SK-N-SH (cell line): ENCODE results near the gene ZNF134. TPM values are rescaled to one million over a fixed set of nuclear protein-coding genes. Genes with fewer than 3 reads are reported as not detected.

Experiments used
- CTCF ChIA-PET: fragments of 300-600, 350-600 bp; formaldehyde crosslinking; extraction: SDS; loops from one replicate; lab custom pipeline; 2021; lab: Yijun Ruan, JAX
- POLR2A ChIA-PET: fragments of 350-600 bp; sonication (Branson Sonifier 250); formaldehyde crosslinking; extraction: SDS; loops from one replicate; lab custom pipeline; 2020; ENCODE audit warnings: antibody characterized with exemption, inconsistent platforms; lab: Yijun Ruan, JAX
- DNase-seq: peaks from one replicate; pipeline ENCODE4 v3.0.0; 2012
- H2AFZ ChIP-seq: fragments of 200-600 bp; sonication (generic); 2 replicates; pipeline ENCODE4 v1.8.1; 2016; ENCODE audit warnings: antibody characterized with exemption, mild to moderate bottlenecking, low read depth
- H3F3A ChIP-seq: fragments of 200-600 bp; sonication (generic); replicated peaks from 2 replicates; pipeline ENCODE3; 2016; ENCODE audit warnings: antibody characterized with exemption, mild to moderate bottlenecking; ENCODE audit not compliant: insufficient read depth
- H3K27ac ChIP-seq, 2 experiments: fragments of 200-500 bp in 1 of 2; fragments of 200-600 bp in 1 of 2; sonication (Bioruptor generic) in 1 of 2; sonication (generic), shearing (Covaris generic) in 1 of 2; 2 replicates each; pipeline versions ENCODE4 v1.5.1 to v1.6.1; 2014 to 2016; ENCODE audit warnings: low read depth in 2 of 2, inconsistent platforms in 1 of 2, low read length in 1 of 2, mild to moderate bottlenecking in 1 of 2, mixed read lengths in 1 of 2
- H3K27me3 ChIP-seq: fragments of 200-600 bp; sonication (generic), shearing (Covaris generic); 2 replicates; pipeline ENCODE4 v1.6.1; 2016; ENCODE audit warnings: mixed run types; ENCODE audit not compliant: insufficient read depth
- H3K36me3 ChIP-seq, 2 experiments: fragments of 200-500 bp in 1 of 2; fragments of 200-600 bp in 1 of 2; sonication (Bioruptor generic) in 1 of 2; sonication (generic) in 1 of 2; replicated peaks in 1 of 2; 2 replicates each; pipeline versions ENCODE3 to v1.5.1; 2014 to 2016; ENCODE audit warnings: low read length in 1 of 2, mild to moderate bottlenecking in 1 of 2; ENCODE audit not compliant: insufficient read depth in 2 of 2, control insufficient read depth in 1 of 2
- H3K4me1 ChIP-seq, 2 experiments: fragments of 200-500 bp in 1 of 2; fragments of 200-600 bp in 1 of 2; sonication (Bioruptor generic) in 1 of 2; sonication (generic), shearing (Covaris generic) in 1 of 2; 2 replicates each; pipeline versions ENCODE4 v1.5.1 to v1.6.1; 2014 to 2016; ENCODE audit warnings: low read depth in 1 of 2, low read length in 1 of 2, mixed run types in 1 of 2; ENCODE audit not compliant: insufficient read depth in 2 of 2, control insufficient read depth in 1 of 2
- H3K4me2 ChIP-seq: fragments of 200-600 bp; sonication (generic), shearing (Covaris generic); 2 replicates; pipeline ENCODE4 v1.6.1; 2017; ENCODE audit warnings: mixed run types
- H3K4me3 ChIP-seq, 2 experiments: fragments of 200-500 bp in 1 of 2; fragments of 200-600 bp in 1 of 2; sonication (Bioruptor generic) in 1 of 2; sonication (generic), shearing (Covaris generic) in 1 of 2; 2 replicates each; pipeline versions ENCODE4 v1.5.1 to v1.8.1; 2014 to 2016; ENCODE audit warnings: low read depth in 2 of 2, inconsistent platforms in 1 of 2, low read length in 1 of 2, mild to moderate bottlenecking in 1 of 2, mixed read lengths in 1 of 2, moderate library complexity in 1 of 2
- H3K79me2 ChIP-seq: fragments of 200-600 bp; sonication (generic); 2 replicates; pipeline ENCODE4 v1.8.1; 2017; ENCODE audit warnings: mild to moderate bottlenecking; ENCODE audit not compliant: insufficient read depth
- H3K9ac ChIP-seq: fragments of 200-600 bp; sonication (generic); 2 replicates; pipeline ENCODE4 v1.6.1; 2017; ENCODE audit warnings: mixed run types
- H3K9me2 ChIP-seq: fragments of 200-600 bp; sonication (generic); 2 replicates; pipeline ENCODE4 v1.6.1; 2017; ENCODE audit warnings: mixed run types
- H3K9me3 ChIP-seq: fragments of 200-600 bp; sonication (generic); 2 replicates; pipeline ENCODE4 v1.6.1; 2017; ENCODE audit warnings: mixed run types, mild to moderate bottlenecking, moderate library complexity
- H4K20me1 ChIP-seq: fragments of 200-600 bp; sonication (generic); 2 replicates; pipeline ENCODE4 v1.6.1; 2017; ENCODE audit warnings: mild to moderate bottlenecking, mixed run types; ENCODE audit not compliant: insufficient read depth
- CHD2 ChIP-seq: fragments of 150-350 bp; IDR thresholded peaks from 2 replicates; pipeline ENCODE4 v1.6.1; 2018; ENCODE audit warnings: low read length; ENCODE audit not compliant: partially characterized antibody
- EP300 ChIP-seq, 2 experiments: IDR thresholded peaks; 2 replicates each; pipeline versions ENCODE4 v1.4.0 to v1.6.1; 2012; ENCODE audit warnings: borderline replicate concordance in 1 of 2, low read depth in 1 of 2, low read length in 1 of 2
- FOSL2 ChIP-seq: IDR thresholded peaks from 2 replicates; pipeline ENCODE4 v1.4.0; 2012; ENCODE audit warnings: low read depth, mild to moderate bottlenecking, moderate library complexity, borderline replicate concordance
- JUND ChIP-seq: IDR thresholded peaks from 2 replicates; pipeline ENCODE4 v1.4.0; 2012
- NRF1 ChIP-seq: IDR thresholded peaks from 2 replicates; pipeline ENCODE4 v1.6.1; 2012; ENCODE audit warnings: low read depth, mild to moderate bottlenecking, low read length
- POLR2AphosphoS5 ChIP-seq: IDR thresholded peaks from 2 replicates; pipeline ENCODE4 v1.6.1; 2012; ENCODE audit warnings: low read depth, low read length
- RAD21 ChIP-seq: IDR thresholded peaks from 2 replicates; pipeline ENCODE4 v1.6.1; 2012; ENCODE audit warnings: mild to moderate bottlenecking, low read length
- RXRA ChIP-seq: IDR thresholded peaks from 2 replicates; pipeline ENCODE4 v1.4.0; 2012; ENCODE audit warnings: low read depth, mild to moderate bottlenecking, borderline replicate concordance
- SIN3A ChIP-seq: IDR thresholded peaks from 2 replicates; pipeline ENCODE4 v1.6.1; 2012; ENCODE audit warnings: low read depth, mild to moderate bottlenecking, low read length, moderate library complexity, borderline replicate concordance
- WGBS: methylation state at CpG from one replicate; pipeline ENCODE4 v1.1.6; 2017; ENCODE audit warnings: low lambda C conversion rate; 5-methylcytosine and 5-hydroxymethylcytosine counted together
- polyA plus RNA-seq, 3 experiments: library from polyadenylated mRNA; depleted of rRNA; stranded (reverse); fragments of >200 nt; gene quantifications; 2 replicates each; pipeline ENCODE4 v1.2.3, GENCODE V29; 2012
- TF ChIP-seq, protein P1 (sequence below): IDR thresholded peaks from 2 replicates; pipeline ENCODE4 v1.6.1; 2012; ENCODE audit warnings: mild to moderate bottlenecking, low read depth, low read length, moderate library complexity
- TF ChIP-seq, protein P2 (sequence below): fragments of 200-600 bp; sonication (generic); IDR thresholded peaks from 2 replicates; pipeline ENCODE4 v1.6.1; 2017; ENCODE audit warnings: antibody characterized with exemption, mild to moderate bottlenecking, moderate library complexity
- TF ChIP-seq, protein P3 (sequence below): IDR thresholded peaks from 2 replicates; pipeline ENCODE4 v1.4.0; 2012; ENCODE audit warnings: low read depth, borderline replicate concordance
- TF ChIP-seq, protein P4 (sequence below): IDR thresholded peaks from 2 replicates; pipeline ENCODE4; 2012

Gene ZNF134
- polyA plus RNA-seq, 1 of the 3 experiments (the other 2 are of a cell fraction): 9.8 TPM

DNA sequence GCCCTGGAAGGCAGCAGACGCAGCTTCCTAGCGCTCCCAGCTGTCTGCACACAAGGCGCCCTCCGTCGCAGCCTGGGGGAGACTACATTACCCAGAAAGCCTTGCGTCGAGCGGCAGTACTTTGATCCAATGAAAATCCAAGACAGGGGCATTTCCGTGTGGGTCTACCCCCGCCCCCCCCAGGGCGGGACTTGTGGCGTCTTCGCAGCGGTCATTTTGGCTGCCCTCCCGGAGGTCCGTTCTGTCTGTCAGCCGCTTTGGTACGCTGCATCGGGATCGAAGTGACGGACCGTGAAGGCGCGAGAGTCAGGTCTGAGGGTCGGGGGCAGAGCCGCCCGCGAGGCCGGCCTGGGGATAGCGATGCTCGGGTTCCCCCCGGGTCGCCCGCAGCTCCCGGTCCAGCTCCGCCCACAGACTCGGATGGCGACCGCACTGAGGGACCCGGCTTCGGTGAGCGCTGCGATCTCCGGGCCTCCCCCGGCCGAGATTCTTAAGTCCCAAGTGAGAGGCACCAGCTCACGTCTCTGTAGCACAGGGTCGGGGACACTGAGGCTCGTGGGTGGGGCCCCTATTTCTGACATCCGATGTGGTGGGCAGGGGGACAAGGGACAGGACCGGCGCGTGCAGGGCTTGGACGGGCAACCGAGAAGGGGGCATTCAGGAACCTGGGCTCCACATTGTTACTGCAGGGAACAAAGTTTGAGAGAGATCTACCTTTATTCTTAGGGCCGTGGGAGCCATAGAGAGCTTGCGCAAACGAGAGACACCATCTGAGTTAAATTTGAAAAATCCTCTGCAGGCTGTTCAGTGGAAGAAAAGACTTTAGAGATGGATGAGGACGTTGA, 19.2 kb downstream of the ZNF134 start, which contains the start of gene ZNF211 (continued):
- TF ChIP-seq, protein P1, sequence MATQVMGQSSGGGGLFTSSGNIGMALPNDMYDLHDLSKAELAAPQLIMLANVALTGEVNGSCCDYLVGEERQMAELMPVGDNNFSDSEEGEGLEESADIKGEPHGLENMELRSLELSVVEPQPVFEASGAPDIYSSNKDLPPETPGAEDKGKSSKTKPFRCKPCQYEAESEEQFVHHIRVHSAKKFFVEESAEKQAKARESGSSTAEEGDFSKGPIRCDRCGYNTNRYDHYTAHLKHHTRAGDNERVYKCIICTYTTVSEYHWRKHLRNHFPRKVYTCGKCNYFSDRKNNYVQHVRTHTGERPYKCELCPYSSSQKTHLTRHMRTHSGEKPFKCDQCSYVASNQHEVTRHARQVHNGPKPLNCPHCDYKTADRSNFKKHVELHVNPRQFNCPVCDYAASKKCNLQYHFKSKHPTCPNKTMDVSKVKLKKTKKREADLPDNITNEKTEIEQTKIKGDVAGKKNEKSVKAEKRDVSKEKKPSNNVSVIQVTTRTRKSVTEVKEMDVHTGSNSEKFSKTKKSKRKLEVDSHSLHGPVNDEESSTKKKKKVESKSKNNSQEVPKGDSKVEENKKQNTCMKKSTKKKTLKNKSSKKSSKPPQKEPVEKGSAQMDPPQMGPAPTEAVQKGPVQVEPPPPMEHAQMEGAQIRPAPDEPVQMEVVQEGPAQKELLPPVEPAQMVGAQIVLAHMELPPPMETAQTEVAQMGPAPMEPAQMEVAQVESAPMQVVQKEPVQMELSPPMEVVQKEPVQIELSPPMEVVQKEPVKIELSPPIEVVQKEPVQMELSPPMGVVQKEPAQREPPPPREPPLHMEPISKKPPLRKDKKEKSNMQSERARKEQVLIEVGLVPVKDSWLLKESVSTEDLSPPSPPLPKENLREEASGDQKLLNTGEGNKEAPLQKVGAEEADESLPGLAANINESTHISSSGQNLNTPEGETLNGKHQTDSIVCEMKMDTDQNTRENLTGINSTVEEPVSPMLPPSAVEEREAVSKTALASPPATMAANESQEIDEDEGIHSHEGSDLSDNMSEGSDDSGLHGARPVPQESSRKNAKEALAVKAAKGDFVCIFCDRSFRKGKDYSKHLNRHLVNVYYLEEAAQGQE: no peak
- TF ChIP-seq FOSL2 (no peak), NRF1 (no peak), EP300 (IDR thresholded peaks at IDR 0.05; ENCODE audit: borderline replicate concordance in 1 of 2, low read depth in 1 of 2, low read length in 1 of 2) (no peak), SIN3A (peak; percentile 62; the same call in 1 of the 2 replicates)
- TF ChIP-seq, protein P2, sequence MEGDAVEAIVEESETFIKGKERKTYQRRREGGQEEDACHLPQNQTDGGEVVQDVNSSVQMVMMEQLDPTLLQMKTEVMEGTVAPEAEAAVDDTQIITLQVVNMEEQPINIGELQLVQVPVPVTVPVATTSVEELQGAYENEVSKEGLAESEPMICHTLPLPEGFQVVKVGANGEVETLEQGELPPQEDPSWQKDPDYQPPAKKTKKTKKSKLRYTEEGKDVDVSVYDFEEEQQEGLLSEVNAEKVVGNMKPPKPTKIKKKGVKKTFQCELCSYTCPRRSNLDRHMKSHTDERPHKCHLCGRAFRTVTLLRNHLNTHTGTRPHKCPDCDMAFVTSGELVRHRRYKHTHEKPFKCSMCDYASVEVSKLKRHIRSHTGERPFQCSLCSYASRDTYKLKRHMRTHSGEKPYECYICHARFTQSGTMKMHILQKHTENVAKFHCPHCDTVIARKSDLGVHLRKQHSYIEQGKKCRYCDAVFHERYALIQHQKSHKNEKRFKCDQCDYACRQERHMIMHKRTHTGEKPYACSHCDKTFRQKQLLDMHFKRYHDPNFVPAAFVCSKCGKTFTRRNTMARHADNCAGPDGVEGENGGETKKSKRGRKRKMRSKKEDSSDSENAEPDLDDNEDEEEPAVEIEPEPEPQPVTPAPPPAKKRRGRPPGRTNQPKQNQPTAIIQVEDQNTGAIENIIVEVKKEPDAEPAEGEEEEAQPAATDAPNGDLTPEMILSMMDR: no peak

DNA sequence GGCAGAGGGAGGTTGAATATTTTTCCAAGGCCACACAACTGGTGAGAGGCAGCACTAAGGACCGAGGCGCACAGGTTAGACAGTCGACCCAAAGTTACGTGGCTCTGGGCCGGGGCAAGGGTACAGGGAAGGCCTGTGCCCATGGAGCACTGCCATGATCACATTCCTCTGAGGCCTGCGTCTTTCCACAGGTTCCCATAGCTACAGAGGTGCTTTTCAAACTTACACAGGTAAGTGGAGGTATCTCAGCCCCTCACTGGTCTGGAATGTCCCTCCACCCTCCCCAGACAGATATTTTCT, 19.7 kb downstream of the ZNF134 start:
- 80% methylated on average over 6 of the region's 6 CpGs for WGBS

More for the DNA sequence above, 19.7 kb downstream of the ZNF134 start:
- H3K27me3 ChIP-seq: no peaks in the 10 kb centered on the region
- no peak overlapping the region; a peak in 1 of 4 replicates for H3K27ac ChIP-seq
- H4K20me1 ChIP-seq: no peaks in the 10 kb centered on the region
- peaks cover 4% of the 10 kb centered on the region for H3F3A ChIP-seq
- peak overlapping the region; percentile 85 to 86 for H3K4me3 ChIP-seq
- H3K36me3 ChIP-seq: peaks cover 32 to 46% of the 10 kb centered on the region in 2 experiments
- peak overlapping the region; percentile 89; the same call in 1 of the 2 replicates for H2AFZ ChIP-seq
- no peaks in the 10 kb centered on the region for H3K9me2 ChIP-seq
- POLR2A ChIA-PET: interaction anchor here (1.1 kb wide), 1 partner anchor 20 kb away, joined by 6 read pairs; the partner anchor contains the start of gene ZNF134
- H3K4me2 ChIP-seq: peak overlapping the region; percentile 90
- H3K9ac ChIP-seq: peak overlapping the region; percentile 77
- no peak for DNase-seq
- peaks cover 16% of the 10 kb centered on the region for H3K79me2 ChIP-seq
- peaks cover 24% of the 10 kb centered on the region for H3K9me3 ChIP-seq
- H3K4me1 ChIP-seq: peaks cover 0 to 13% of the 10 kb centered on the region in 2 experiments; a peak in 1 of 4 replicates
- CTCF ChIA-PET: no interaction called here
- TF ChIP-seq, protein P3, sequence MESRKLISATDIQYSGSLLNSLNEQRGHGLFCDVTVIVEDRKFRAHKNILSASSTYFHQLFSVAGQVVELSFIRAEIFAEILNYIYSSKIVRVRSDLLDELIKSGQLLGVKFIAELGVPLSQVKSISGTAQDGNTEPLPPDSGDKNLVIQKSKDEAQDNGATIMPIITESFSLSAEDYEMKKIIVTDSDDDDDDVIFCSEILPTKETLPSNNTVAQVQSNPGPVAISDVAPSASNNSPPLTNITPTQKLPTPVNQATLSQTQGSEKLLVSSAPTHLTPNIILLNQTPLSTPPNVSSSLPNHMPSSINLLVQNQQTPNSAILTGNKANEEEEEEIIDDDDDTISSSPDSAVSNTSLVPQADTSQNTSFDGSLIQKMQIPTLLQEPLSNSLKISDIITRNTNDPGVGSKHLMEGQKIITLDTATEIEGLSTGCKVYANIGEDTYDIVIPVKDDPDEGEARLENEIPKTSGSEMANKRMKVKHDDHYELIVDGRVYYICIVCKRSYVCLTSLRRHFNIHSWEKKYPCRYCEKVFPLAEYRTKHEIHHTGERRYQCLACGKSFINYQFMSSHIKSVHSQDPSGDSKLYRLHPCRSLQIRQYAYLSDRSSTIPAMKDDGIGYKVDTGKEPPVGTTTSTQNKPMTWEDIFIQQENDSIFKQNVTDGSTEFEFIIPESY: no peak
- TF ChIP-seq JUND (no peak), CHD2 (no peak), RAD21 (no peak), RXRA (no peak), POLR2AphosphoS5 (no peak)
- TF ChIP-seq, protein P4, sequence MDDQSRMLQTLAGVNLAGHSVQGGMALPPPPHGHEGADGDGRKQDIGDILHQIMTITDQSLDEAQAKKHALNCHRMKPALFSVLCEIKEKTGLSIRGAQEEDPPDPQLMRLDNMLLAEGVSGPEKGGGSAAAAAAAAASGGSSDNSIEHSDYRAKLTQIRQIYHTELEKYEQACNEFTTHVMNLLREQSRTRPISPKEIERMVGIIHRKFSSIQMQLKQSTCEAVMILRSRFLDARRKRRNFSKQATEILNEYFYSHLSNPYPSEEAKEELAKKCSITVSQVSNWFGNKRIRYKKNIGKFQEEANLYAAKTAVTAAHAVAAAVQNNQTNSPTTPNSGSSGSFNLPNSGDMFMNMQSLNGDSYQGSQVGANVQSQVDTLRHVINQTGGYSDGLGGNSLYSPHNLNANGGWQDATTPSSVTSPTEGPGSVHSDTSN: no peak
